ENCODE measurements around the gene SLC35D2.

SLC35D2 gene

DNA sequence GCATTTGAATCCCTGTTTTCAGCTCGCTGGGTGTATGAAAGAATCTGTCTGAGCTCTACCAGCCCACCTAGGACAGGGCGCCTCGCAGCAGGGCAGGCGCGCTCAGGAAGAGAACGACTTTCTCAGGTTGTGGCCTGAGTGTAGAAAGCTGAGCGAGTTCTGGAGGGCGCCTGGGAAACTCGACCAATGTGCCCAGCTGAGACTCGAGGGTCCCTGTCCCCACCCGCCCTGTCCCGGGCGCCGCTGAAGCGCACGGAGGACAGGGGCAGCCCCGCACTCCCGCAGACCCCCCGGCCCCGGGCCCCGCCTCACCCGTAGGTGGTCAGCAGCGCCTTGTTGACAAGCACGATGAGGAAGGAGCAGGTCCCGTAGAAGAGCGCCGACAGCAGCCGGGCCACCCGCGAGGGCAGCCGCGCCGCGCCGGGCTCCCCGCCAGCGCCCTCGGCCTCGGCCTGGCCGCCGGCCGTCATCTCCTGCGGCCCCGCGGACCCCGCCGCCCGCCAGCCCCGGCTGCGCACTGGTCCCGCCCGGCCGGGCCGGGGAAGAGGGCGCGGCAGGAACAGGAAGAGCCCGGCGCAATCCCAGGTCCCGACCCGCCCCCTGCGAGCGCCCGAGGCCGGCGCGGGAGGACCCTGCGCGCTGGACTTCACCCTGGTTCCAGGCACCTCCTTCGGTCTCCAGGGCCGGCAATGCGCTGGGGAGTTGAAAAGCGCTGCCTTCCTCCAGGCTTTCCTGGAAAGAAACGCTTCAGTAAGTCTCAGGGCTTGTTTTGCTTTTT is at the start of gene SLC35D2:
Gene SLC35D2 (minus strand): TSS at position 547 of the 778 bp plus-strand sequence. CDS start 77 bp downstream, at position 470.
- no peak for DNase-seq (ENCODE audit: low read depth in 2 of 2, low spot score in 1 of 2)

DNA sequence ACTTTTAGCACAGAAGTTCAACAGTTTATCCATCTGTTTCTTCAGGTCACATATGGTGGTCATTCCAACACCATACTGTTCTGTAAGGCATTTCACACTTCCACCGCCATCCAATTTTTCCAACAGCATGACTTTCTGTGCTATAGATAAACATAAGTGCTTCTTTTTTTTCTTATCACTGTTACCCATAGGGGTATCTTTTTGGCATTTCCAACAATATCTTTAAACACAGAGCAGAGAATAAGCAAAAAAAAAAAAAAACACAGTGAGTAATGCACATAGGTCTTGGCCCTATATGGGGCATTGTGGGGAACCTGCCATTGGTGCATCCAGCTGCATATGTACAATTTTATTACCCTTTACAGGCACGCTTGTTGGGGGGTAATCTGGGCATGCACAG is 46.9 kb upstream of the SLC35D2 start:
- DNase-seq (ENCODE audit: low read depth in 2 of 2, low spot score in 1 of 2): no peak

DNA sequence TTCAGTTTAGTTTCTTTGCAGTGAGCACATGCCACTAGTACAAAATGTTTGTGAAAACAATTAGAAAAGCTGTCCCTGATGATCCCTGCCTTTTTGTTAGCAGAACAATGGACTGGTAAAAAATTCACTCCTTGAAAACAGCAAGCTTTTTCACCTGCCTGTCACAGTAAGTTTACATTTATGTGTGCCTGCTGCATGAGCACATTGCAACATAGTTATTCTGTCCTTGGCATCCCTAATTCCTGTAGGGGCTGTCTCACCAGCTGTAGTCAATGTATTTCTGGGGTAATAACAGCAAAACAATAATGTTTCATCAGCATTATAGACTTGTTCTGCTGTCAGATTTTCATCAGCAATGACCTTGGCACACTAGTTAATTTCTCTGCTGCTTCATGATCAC is 46.2 kb upstream of the SLC35D2 start:
- DNase-seq (ENCODE audit: low read depth in 2 of 2, low spot score in 1 of 2): no peak

DNA sequence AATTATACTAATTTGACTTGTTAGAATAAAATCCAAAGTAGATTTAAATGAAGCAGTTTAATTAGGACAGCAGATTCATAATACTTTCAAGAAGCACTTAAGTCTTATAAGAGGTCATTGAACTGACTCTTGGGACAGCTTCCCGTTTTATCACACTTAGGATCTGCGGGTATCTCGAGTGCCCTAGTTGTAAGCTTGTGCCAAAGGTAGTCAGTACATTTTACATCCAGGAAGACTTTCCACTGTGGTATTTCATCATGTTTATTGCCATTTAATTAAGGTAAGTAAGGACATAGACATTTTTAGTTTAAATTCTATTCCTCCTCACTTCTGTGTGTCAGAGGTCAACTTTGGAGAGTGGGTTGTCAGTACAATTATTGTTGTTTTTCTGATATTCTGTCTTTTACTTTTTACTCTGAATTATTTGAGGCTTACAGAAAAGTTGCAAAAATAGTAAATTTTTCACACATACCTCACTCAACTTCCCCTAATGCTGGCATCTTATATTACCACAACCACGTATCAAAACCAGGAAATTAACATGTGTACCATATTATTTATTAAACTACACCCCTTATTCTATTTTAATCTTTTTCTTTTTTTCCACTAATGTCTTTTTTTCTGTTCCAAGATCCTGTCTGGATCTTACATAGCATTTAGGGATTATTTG is 42.1 kb upstream of the SLC35D2 start:
- DNase-seq (ENCODE audit: low read depth in 2 of 2, low spot score in 1 of 2): no peak

DNA sequence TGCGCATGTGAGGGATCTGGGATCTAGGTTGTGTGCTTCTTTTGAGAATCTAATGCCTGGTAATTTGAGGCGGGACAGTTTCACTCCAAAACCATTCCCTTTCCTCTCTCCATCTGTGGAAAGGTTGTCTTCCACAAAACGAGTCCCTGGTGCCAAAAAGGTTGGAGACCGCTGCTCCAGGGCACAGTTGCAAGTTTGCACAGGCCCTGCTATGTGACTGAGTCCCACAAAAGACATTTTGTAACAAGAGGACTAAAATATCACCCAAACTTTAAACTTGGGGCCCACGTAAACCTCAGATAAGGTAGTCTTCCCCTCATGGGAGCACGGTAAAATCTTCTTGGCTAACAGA is 40.5 kb upstream of the SLC35D2 start:
- DNase-seq (ENCODE audit: low read depth in 2 of 2, low spot score in 1 of 2): no peak

DNA sequence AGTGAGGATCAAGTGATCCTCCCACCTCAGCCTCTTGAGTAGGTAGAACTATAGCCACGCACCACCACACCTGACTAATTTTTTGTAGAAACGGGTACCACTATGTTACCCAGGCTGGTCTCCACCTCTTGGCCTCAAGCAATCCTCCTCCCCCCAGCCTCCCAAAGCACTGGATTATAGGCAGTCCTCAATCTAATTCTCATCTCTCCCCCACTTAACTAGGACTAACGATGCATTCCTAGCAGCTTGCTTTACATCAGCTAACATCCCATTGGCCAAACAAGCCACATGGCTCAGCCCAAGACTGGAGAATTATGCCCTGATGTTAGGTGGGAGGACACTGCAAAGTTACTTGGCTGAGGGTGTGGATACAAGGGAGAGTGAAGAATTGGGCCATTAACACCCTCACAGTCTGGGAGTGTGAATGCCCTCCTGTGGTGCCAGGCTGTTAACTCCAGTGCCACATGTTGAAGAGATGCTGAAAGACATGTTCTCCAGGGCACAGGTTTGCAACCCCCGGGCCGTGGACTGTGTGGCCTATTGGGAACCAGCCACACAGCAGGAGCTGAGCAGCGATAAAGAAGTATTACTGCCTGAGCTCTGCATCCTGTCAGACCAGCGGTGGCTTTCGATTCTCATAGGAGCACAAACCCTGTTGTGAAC is 39.9 kb upstream of the SLC35D2 start:
- no peak for DNase-seq (ENCODE audit: low read depth in 2 of 2, low spot score in 1 of 2)

DNA sequence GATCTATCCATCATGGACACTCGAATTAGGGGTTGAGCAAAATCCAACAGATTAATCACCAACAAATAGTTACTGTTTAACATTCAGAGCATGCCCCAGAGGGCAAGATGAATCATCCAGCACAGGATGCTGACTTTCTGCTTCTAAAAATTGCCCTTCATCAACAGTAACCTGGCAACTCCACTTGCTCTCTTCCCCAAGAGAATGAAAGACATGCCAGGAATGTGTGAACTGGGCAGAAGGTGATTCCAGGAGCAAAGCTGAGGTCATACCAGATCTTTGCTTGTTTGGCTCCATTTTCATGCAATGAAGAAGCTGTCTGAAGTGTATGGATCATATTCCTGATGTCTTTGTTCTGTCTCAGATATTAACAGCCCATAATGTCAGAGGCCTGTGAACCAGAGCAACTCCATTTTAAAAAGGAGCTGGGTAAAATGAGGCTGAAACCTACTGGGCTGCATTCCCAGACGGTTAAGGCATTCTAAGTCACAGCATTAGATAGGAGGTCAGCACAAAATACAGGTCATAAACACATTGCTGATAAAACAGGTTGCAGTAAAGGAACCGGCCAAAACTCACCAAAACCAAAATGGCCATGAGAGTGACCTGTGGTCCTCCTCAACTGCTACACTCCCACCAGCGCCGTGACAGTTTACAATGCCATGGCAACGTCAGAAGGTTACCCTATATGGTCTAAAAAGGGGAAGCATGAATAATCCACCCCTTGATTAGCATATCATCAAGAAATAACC is 37.1 kb upstream of the SLC35D2 start:
- no peak for DNase-seq (ENCODE audit: low read depth in 2 of 2, low spot score in 1 of 2)

GRCh38 chr9:96419691-96419969 is 36.1 kb upstream of the SLC35D2 start:
- no peak for DNase-seq (ENCODE audit: low read depth in 2 of 2, low spot score in 1 of 2)

- peak in 1 of 2 donors; percentile 9 for DNase-seq (ENCODE audit: low read depth in 2 of 2, low spot score in 1 of 2)
Observed at GRCh38 chr9:96418920-96419690, 35.6 kb upstream of the SLC35D2 start.

GRCh38 chr9:96418083-96418919 is 34.8 kb upstream of the SLC35D2 start, which contains the start of gene ZNF367:
Gene ZNF367, minus strand, starts transcription at chr9:96418370. Its CDS starts 338 bp downstream, at chr9:96418032.
- peak; percentile 75 to 85 for DNase-seq (ENCODE audit: low read depth in 2 of 2, low spot score in 1 of 2)

GRCh38 chr9:96417661-96418082 is 34.2 kb upstream of the SLC35D2 start:
- peak in 1 of 2 donors; percentile 12 for DNase-seq (ENCODE audit: low read depth in 2 of 2, low spot score in 1 of 2)

DNA sequence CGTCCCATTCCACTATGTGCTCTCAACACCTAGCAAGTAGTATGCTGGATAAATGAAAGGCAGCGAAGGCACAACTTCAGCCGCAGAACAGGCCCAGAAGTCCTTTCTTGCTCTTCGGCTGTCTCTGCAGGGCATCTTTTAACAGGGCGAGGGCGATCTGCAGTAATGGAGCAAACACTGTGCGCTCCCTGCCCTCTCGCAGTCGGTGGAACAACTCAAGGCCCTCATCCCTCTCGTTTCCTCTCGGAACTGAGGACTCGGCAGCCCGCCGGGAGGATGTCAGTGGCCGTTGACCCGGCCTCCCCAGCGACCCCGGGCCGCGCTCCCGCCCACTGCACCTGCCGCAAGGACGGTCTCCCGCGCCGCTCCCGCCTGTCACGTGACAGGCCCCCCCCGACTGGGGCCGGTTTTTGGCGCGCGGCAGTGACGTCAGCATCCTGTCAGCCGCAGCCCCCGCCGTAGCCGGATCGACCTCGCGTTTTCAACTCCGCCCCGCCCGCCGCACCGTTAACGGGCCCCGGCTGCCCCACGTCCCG is 33.6 kb upstream of the SLC35D2 start:
- DNase-seq (ENCODE audit: low read depth in 2 of 2, low spot score in 1 of 2): peak; percentile 87 to 88

DNA sequence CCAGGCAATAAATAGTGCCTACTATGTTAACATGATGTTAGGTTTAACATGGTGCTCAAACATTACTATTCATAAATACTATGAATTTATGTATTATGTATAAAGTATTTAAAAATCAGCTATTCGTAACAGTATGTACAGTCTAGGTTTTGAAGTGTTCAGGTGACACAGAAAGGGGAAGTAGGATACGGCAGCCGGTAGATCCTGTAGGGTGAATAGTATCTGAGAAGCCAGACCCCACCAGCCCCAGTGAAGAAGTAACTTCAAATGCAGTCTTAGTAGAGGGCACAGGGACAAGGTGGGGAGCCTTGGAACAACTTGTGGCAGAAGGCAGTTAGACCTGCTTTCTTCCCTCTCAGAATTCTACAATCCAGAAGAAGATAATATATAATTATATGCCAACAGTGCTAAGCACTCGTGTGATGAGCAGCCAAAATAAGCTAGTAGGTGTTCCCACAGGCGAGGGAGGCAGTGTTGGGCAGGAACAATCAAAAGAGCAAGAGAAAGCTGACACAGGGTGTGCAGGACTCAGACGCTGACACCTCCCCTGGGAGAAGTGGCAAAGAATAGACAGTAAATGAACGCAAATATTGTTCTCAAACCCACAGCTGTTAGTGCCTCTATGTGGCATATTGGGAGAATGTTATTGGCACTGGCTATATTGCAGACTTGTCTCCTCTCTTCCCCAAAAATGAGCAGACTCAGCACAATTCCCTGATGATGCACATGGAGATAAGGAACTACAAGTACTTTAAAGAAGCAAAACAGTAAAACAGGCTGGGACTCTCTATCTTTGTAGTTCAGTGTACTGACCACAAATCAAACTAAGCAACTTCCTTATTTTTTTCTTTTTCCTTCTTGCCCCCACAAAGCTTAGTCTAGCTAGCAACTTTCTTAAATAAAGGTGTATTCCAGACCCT is 30.1 kb upstream of the SLC35D2 start:
- DNase-seq (ENCODE audit: low read depth in 2 of 2, low spot score in 1 of 2): no peak

DNA sequence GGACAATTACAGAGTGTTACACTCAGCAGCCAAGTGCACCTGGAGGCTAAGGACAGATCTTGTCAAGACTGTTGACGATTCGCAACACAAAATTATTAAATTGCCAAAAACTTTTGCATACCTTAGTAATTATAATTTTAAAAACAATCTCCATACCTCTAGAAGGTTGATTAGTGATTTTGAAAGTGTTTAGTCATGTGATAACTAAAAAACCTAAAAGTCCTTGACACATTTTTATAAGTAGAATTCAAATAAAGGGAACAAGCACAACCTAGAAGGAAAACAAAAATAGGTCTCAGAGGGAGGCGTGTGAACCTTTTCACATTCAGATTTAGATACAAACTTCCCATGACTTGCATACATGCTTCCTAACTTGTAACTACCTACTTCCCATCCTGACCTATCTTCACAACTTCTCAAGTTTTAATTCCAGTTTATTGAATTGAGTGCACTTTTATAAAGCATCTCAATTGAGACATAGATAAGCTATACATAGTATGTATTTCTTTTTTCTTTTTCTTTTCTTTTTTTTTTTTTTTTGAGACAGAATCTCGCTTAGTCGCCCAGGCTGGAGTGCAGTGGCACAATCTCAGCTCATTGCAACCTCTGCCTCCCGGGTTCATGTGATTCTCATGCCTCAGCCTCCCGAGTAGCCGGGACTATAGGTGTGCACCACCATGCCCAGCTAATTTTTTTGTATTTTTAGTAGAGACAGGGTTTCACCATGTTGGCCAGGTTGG is 28.8 kb upstream of the SLC35D2 start:
- no peak for DNase-seq (ENCODE audit: low read depth in 2 of 2, low spot score in 1 of 2)

GRCh38 chr9:96411129-96411838 is 27.8 kb upstream of the SLC35D2 start:
- DNase-seq (ENCODE audit: low read depth in 2 of 2, low spot score in 1 of 2): no peak

- no peak for DNase-seq (ENCODE audit: low read depth in 2 of 2, low spot score in 1 of 2)
Observed at GRCh38 chr9:96408409-96409280, 25.1 kb upstream of the SLC35D2 start.

Data from stimulated activated CD8-positive, alpha-beta memory T cell treated with anti-CD3 and anti-CD28 coated beads, Interleukin-4, amount 100 ng/mL, for 4 hours (primary cell).